Gastrocnemius medialis (tissue), 4 donors: Measurements from ENCODE around the gene SURF1. TPM values are rescaled to one million over a fixed set of nuclear protein-coding genes. Genes with fewer than 3 reads are reported as not detected.

Experiments
- ATAC-seq, 2 donors: fragments of 150-250 bp; one replicate each; pipeline ENCODE4 v1.9.1; 2016
- DNase-seq, 2 donors: peaks; one replicate each; pipeline ENCODE4 v3.0.0-alpha.2; 2019
- H3K27ac ChIP-seq, 4 donors: fragments of 200-600 bp; sonication (generic); 1 replicate in 1 of 4; 2 replicates in 3 of 4; pipeline ENCODE4 v1.5.1; 2016 to 2018; ENCODE audit warnings: mild to moderate bottlenecking in 2 of 4, moderate library complexity in 1 of 4
- H3K27me3 ChIP-seq, 3 donors: fragments of 200-600 bp; sonication (generic) in 2 of 3; 1 replicate in 1 of 3; 2 replicates in 2 of 3; pipeline versions ENCODE4 v1.5.1 to v1.6.0; 2016 to 2019; ENCODE audit warnings: mild to moderate bottlenecking in 1 of 3, moderate library complexity in 1 of 3
- H3K36me3 ChIP-seq, 2 donors: fragments of 200-600 bp; sonication (generic) in 1 of 2; one replicate each; pipeline ENCODE4 v1.5.1; 2017 to 2018
- H3K4me1 ChIP-seq, 2 donors: fragments of 200-600 bp; sonication (generic) in 1 of 2; one replicate each; pipeline ENCODE4 v1.5.1; 2016 to 2017; ENCODE audit warnings: mild to moderate bottlenecking in 2 of 2
- H3K4me3 ChIP-seq, 4 donors: fragments of 200-600 bp; sonication (generic) in 3 of 4; 1 replicate in 1 of 4; 2 replicates in 3 of 4; pipeline ENCODE4 v1.5.1; 2016 to 2019; ENCODE audit warnings: mild to moderate bottlenecking in 2 of 4
- H3K9me3 ChIP-seq, 3 donors: fragments of 200-600 bp; sonication (generic) in 2 of 3; 1 replicate in 1 of 3; 2 replicates in 2 of 3; pipeline ENCODE4 v1.5.1; 2016 to 2019
- CTCF ChIP-seq, 5 experiments: fragments of 450-650 bp in 3 of 5; fragments of 200-600 bp in 2 of 5; sonication (generic) in 2 of 5; IDR thresholded peaks in 4 of 5; conservative IDR thresholded peaks in 1 of 5; 1 replicate in 4 of 5; 2 replicates in 1 of 5; pipeline ENCODE4 v1.5.1; 2016 to 2019; ENCODE audit warnings: antibody characterized with exemption in 5 of 5, mild to moderate bottlenecking in 3 of 5, moderate library complexity in 3 of 5
- POLR2A ChIP-seq, 2 donors: fragments of 450-650 bp; IDR thresholded peaks; one replicate each; pipeline ENCODE4 v1.6.1; 2017; ENCODE audit warnings: antibody characterized with exemption in 2 of 2, mild to moderate bottlenecking in 2 of 2, moderate library complexity in 2 of 2
- in situ Hi-C, 4 donors: fragments of 200-750 bp; cut with MboI; loops; one replicate each; pipeline versions ENCODE4 v1.15.0 to v1.8.0; 2017; ENCODE audit warnings: low sequenced_read_pairs in 4 of 4
- intact Hi-C: fragments of 100-400 bp; cut with DNase I; formaldehyde crosslinking; loops from one replicate; pipeline ENCODE4 v1.15.1; 2023; ENCODE audit warnings: low total_unique reads
- total RNA-seq, 4 donors: library from RNA; depleted of rRNA; stranded (reverse); fragments of >200 nt; gene quantifications; one replicate each; pipeline versions ENCODE4 v1.1.0 to v1.2.3, GENCODE V29; 2016

The SURF1 gene
- total RNA-seq, 4 donors from 2014 or later, result 33.8 to 68.9 (median 56.0) TPM

DNA sequence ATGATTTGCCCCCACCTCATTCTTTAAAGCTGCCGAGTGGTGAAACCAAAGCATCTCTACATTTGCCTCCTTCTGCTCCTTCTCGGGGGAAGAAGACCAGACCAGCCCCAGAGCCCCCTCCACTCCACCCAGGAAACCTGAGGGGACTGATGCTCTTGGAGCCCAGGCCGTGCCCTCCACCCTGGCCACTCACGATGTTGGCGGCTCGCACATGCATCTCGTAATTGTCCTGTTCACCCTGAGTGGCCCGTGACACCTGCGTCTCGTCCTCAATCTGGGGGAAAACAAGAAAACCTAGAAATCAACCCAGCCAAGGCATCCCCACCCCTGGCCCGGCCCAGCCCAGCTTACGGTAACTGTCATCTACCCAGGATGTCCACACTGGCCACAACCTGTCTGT, 11.3 kb downstream of the SURF1 start:
- intact Hi-C loops, result loop anchor here (5.0 to 10.0 kb wide), 2 partner anchors 140 to 313 kb away; partner anchors contain the start of gene GTF3C5
- H3K36me3 ChIP-seq, result peaks cover 0 to 65% of the 10 kb centered on the region in 2 donors
- no peak overlapping the region for H3K27ac ChIP-seq
- ATAC-seq, result no peak
- TF ChIP-seq CTCF (IDR thresholded peaks at IDR 0.05 in 4 of 5, conservative IDR thresholded peaks at IDR 0.05 in 1 of 5), result no peak
- TF ChIP-seq POLR2A (IDR thresholded peaks at IDR 0.05), result no peak
- no peaks in the 10 kb centered on the region for H3K27me3 ChIP-seq
- peaks cover 22 to 26% of the 10 kb centered on the region in 2 donors for H3K4me1 ChIP-seq
- in situ Hi-C loops, result no loop called here
- H3K9me3 ChIP-seq, result no peaks in the 10 kb centered on the region
- DNase-seq, result no peak
- H3K4me3 ChIP-seq, result no peak overlapping the region

DNA sequence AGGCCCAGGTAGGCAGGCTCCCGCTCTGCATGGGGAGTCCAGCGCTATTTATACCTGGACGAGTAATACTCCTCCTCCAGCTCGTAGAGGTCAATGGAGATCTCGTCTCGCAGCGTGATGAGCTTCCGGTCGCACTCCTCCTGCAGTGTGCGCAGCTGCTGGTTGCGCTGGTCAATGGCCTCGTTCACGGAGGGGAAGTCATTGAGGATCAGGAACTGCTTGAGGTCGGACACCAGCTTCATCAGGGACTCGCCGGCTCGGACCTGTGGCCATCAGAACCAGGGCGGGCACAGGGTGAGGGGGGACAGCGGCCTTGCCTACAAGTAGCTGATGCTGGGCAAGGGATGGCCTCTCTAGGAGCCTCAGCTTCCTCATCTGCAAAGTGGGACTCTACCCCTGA, 12.2 kb downstream of the SURF1 start:
- Histone ChIP-seq H3K4me3 (no peak overlapping the region), H3K27ac (no peak overlapping the region), H3K27me3 (no peaks in the 10 kb centered on the region), H3K9me3 (no peaks in the 10 kb centered on the region), H3K4me1 (peaks cover 20 to 23% of the 10 kb centered on the region in 2 donors), H3K36me3 (peaks cover 0 to 60% of the 10 kb centered on the region in 2 donors)
- no peak for DNase-seq
- ATAC-seq, result no peak
- no peak for TF ChIP-seq CTCF (IDR thresholded peaks at IDR 0.05 in 4 of 5, conservative IDR thresholded peaks at IDR 0.05 in 1 of 5)
- no peak for TF ChIP-seq POLR2A (IDR thresholded peaks at IDR 0.05)
- in situ Hi-C loops (no loop called here), intact Hi-C loops (loop anchor here (10.0 kb wide), 1 partner anchor 141 kb away; no protein-coding TSS in a partner anchor)

- peaks cover 0 to 57% of the 10 kb centered on the region in 2 donors for H3K36me3 ChIP-seq
Observed at GRCh38 chr9:133342570-133342969, 13.7 kb downstream of the SURF1 start.

DNA sequence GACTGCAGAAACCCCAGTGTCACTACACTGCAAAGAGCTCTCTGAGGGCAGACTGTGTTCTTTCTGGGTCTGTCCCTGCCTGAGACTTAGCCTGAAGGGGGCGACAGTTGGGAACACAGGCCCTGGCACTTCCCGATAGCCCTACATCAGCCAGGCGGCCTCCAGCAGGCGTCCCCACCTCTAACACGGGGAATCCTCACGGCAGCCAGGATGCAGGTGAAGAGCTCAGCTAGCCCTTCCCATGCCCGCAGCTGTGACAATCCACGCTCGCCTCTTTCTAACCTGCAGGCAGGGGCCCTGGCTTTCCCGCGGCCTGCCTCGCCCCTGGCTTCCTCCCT, 14.2 kb downstream of the SURF1 start:
- Histone ChIP-seq H3K9me3 (no peaks in the 10 kb centered on the region), H3K4me3 (no peak overlapping the region), H3K36me3 (peaks cover 0 to 57% of the 10 kb centered on the region in 2 donors), H3K27me3 (no peaks in the 10 kb centered on the region), H3K27ac (no peak overlapping the region), H3K4me1 (peaks cover 11 to 23% of the 10 kb centered on the region in 2 donors)
- intact Hi-C loops (loop anchor here (10.0 kb wide), 1 partner anchor 143 kb away; no protein-coding TSS in a partner anchor), in situ Hi-C loops (no loop called here)
- no peak for TF ChIP-seq CTCF (IDR thresholded peaks at IDR 0.05 in 4 of 5, conservative IDR thresholded peaks at IDR 0.05 in 1 of 5)
- no peak for TF ChIP-seq POLR2A (IDR thresholded peaks at IDR 0.05)
- DNase-seq, result no peak
- no peak for ATAC-seq

More at GRCh38 chr9:133342570-133342969, 13.7 kb downstream of the SURF1 start:
- TF ChIP-seq CTCF (IDR thresholded peaks at IDR 0.05 in 4 of 5, conservative IDR thresholded peaks at IDR 0.05 in 1 of 5), result no peak
- no peak for TF ChIP-seq POLR2A (IDR thresholded peaks at IDR 0.05)
- Histone ChIP-seq H3K4me1 (peaks cover 14 to 23% of the 10 kb centered on the region in 2 donors), H3K27me3 (no peaks in the 10 kb centered on the region), H3K9me3 (no peaks in the 10 kb centered on the region), H3K4me3 (no peak overlapping the region), H3K27ac (no peak overlapping the region)
- in situ Hi-C loops (no loop called here), intact Hi-C loops (loop anchor here (10.0 kb wide), 1 partner anchor 142 kb away; no protein-coding TSS in a partner anchor)
- DNase-seq (no peak), ATAC-seq (no peak)
